Large intestine (tissue), 12 donors: Measurements from ENCODE around the gene BZW2. TPM values are rescaled to one million over a fixed set of nuclear protein-coding genes. Genes with fewer than 3 reads are reported as not detected.

Experiments
- DNase-seq, 2 donors: peaks; one replicate each; pipeline versions ENCODE4 v3.0.0 to v3.0.0-alpha.2; 2013
- H3K27ac ChIP-seq: one replicate; pipeline ENCODE4 v1.5.1; 2013; ENCODE audit warnings: low read length
- H3K27me3 ChIP-seq: 2 replicates; pipeline ENCODE4 v1.6.1; 2013; ENCODE audit warnings: low read length; ENCODE audit not compliant: control insufficient read depth, insufficient read depth
- H3K36me3 ChIP-seq: 2 replicates; pipeline ENCODE4 v1.6.1; 2013; ENCODE audit warnings: low read length; ENCODE audit not compliant: control insufficient read depth, insufficient read depth
- H3K4me1 ChIP-seq: one replicate; pipeline ENCODE4 v1.6.1; 2013; ENCODE audit warnings: low read length; ENCODE audit not compliant: control insufficient read depth, insufficient read depth
- H3K4me3 ChIP-seq: one replicate; pipeline ENCODE4 v1.5.1; 2013; ENCODE audit warnings: low read length
- H3K9me3 ChIP-seq: one replicate; pipeline ENCODE4 v1.6.1; 2013; ENCODE audit warnings: mild to moderate bottlenecking, low read depth, low read length, moderate library complexity; ENCODE audit not compliant: control insufficient read depth
- WGBS: methylation state at CpG from one replicate; pipeline ENCODE4 v1.1.5; 2013; ENCODE audit warnings: low lambda C conversion rate; ENCODE audit not compliant: insufficient coverage; 5-methylcytosine and 5-hydroxymethylcytosine counted together
- long read RNA-seq, 11 donors: transcript quantifications; one replicate each; lab custom pipeline, GENCODE V29; 2026
- polyA plus RNA-seq: library from polyadenylated mRNA; unstranded; fragments of 120-200 nt; gene quantifications from one replicate; pipeline ENCODE4 v1.2.1, GENCODE V29; 2013

The BZW2 gene
- 69.7 TPM for polyA plus RNA-seq
- long read RNA-seq, donor 1, transcript BZW2-201 (12 exons, 1,860 nt): major isoform, 15 of 19 reads
- long read RNA-seq, donor 1, partial matches to known transcripts: 0 of 19 reads
- long read RNA-seq, donor 1, other reads (novel, unspliced or antisense): 0 of 19 reads
- long read RNA-seq, donor 2, transcript BZW2-201 (12 exons, 1,860 nt): major isoform, 18 of 40 reads
- long read RNA-seq, donor 2, partial matches to known transcripts: 17 of 40 reads
- long read RNA-seq, donor 2, other reads (novel, unspliced or antisense): 0 of 40 reads
- long read RNA-seq, donor 3, transcript BZW2-207 (12 exons, 1,862 nt): minor isoform, 7 of 33 reads
- long read RNA-seq, donor 3, transcript BZW2-201 (12 exons, 1,860 nt): major isoform, 18 of 33 reads
- long read RNA-seq, donor 3, partial matches to known transcripts: 6 of 33 reads
- long read RNA-seq, donor 3, other reads (novel, unspliced or antisense): 0 of 33 reads
- long read RNA-seq, donor 4, partial matches to known transcripts: 0 of 2 reads
- long read RNA-seq, donor 4, other reads (novel, unspliced or antisense): 0 of 2 reads
- long read RNA-seq, donor 5, transcript BZW2-207 (12 exons, 1,862 nt): minor isoform, 7 of 15 reads
- long read RNA-seq, donor 5, transcript BZW2-201 (12 exons, 1,860 nt): major isoform, 8 of 15 reads
- long read RNA-seq, donor 5, partial matches to known transcripts: 0 of 15 reads
- long read RNA-seq, donor 5, other reads (novel, unspliced or antisense): 0 of 15 reads
- long read RNA-seq, donor 6, transcript BZW2-201 (12 exons, 1,860 nt): major isoform, 16 of 37 reads
- long read RNA-seq, donor 6, partial matches to known transcripts: 16 of 37 reads
- long read RNA-seq, donor 6, other reads (novel, unspliced or antisense): 0 of 37 reads
- long read RNA-seq, donor 7, transcript BZW2-201 (12 exons, 1,860 nt): major isoform, 5 of 1,444 reads
- long read RNA-seq, donor 7, partial matches to known transcripts: 1,422 of 1,444 reads
- long read RNA-seq, donor 7, other reads (novel, unspliced or antisense): 13 of 1,444 reads
- long read RNA-seq, donor 8, transcript BZW2-201 (12 exons, 1,860 nt): major isoform, 21 of 26 reads
- long read RNA-seq, donor 8, partial matches to known transcripts: 0 of 26 reads
- long read RNA-seq, donor 8, other reads (novel, unspliced or antisense): 0 of 26 reads
- long read RNA-seq, donor 9, transcript BZW2-201 (12 exons, 1,860 nt): major isoform, 14 of 24 reads
- long read RNA-seq, donor 9, transcript BZW2-207 (12 exons, 1,862 nt): minor isoform, 6 of 24 reads
- long read RNA-seq, donor 9, partial matches to known transcripts: 0 of 24 reads
- long read RNA-seq, donor 9, other reads (novel, unspliced or antisense): 0 of 24 reads
- long read RNA-seq, donor 10, transcript BZW2-201 (12 exons, 1,860 nt): major isoform, 23 of 31 reads
- long read RNA-seq, donor 10, transcript BZW2-207 (12 exons, 1,862 nt): minor isoform, 5 of 31 reads
- long read RNA-seq, donor 10, partial matches to known transcripts: 0 of 31 reads
- long read RNA-seq, donor 10, other reads (novel, unspliced or antisense): 0 of 31 reads
- long read RNA-seq, donor 11, transcript BZW2-201 (12 exons, 1,860 nt): major isoform, 22 of 25 reads
- long read RNA-seq, donor 11, partial matches to known transcripts: 0 of 25 reads
- long read RNA-seq, donor 11, other reads (novel, unspliced or antisense): 0 of 25 reads

- Histone ChIP-seq H3K36me3 (no peaks in the 10 kb centered on the region), H3K27me3 (no peaks in the 10 kb centered on the region), H3K27ac (peak within 1 kb of the TSS; percentile 97), H3K9me3 (no peaks in the 10 kb centered on the region), H3K4me1 (peaks cover 13% of the 10 kb centered on the region), H3K4me3 (peak within 1 kb of the TSS; percentile 97)
- DNase-seq: peak; percentile 96 to 97
- no CpG with 5 or more reads among the region's 73 CpGs for WGBS
Measured at GRCh38 chr7:16645593-16646471, at the start of gene BZW2, which contains the start of gene ANKMY2. Gene BZW2, plus strand, starts transcription at chr7:16646181. Its CDS starts 19,263 bp downstream, at chr7:16665444. Gene ANKMY2, minus strand, starts transcription at chr7:16645754. Its CDS starts 181 bp downstream, at chr7:16645573.

- no peaks in the 10 kb centered on the region for H3K9me3 ChIP-seq
- peaks cover 43% of the 10 kb centered on the region for H3K36me3 ChIP-seq
- no peak overlapping the region for H3K27ac ChIP-seq
- WGBS: no CpG with 5 or more reads among the region's 4 CpGs
- H3K4me1 ChIP-seq: peaks cover 12% of the 10 kb centered on the region
- no peak for DNase-seq
- H3K4me3 ChIP-seq: no peak overlapping the region
- H3K27me3 ChIP-seq: no peaks in the 10 kb centered on the region
Measured at GRCh38 chr7:16598015-16598414, 48.0 kb upstream of the BZW2 start.

- H3K27ac ChIP-seq: peak overlapping the region; percentile 63
- H3K9me3 ChIP-seq: no peaks in the 10 kb centered on the region
- peak in 1 of 2 donors; percentile 46 for DNase-seq
- WGBS: no CpG with 5 or more reads among the region's 7 CpGs
- H3K4me1 ChIP-seq: peaks cover 12% of the 10 kb centered on the region
- H3K36me3 ChIP-seq: peaks cover 60% of the 10 kb centered on the region
- no peak overlapping the region for H3K4me3 ChIP-seq
- no peaks in the 10 kb centered on the region for H3K27me3 ChIP-seq
Measured at GRCh38 chr7:16599860-16600259, 46.1 kb upstream of the BZW2 start.

GRCh38 chr7:16603633-16604032 lies 42.3 kb upstream of the BZW2 start:
- Histone ChIP-seq H3K9me3 (no peaks in the 10 kb centered on the region), H3K4me1 (peaks cover 6% of the 10 kb centered on the region), H3K27ac (no peak overlapping the region), H3K36me3 (peaks cover 72% of the 10 kb centered on the region), H3K27me3 (no peaks in the 10 kb centered on the region), H3K4me3 (no peak overlapping the region)
- no peak for DNase-seq

- peaks cover 69% of the 10 kb centered on the region for H3K36me3 ChIP-seq
- DNase-seq: no peak
Measured at GRCh38 chr7:16604054-16604453, 41.9 kb upstream of the BZW2 start.

GRCh38 chr7:16606704-16607103 lies 39.3 kb upstream of the BZW2 start:
- peaks cover 55% of the 10 kb centered on the region for H3K36me3 ChIP-seq
- H3K9me3 ChIP-seq: no peaks in the 10 kb centered on the region
- no CpG with 5 or more reads among the region's 3 CpGs for WGBS
- H3K4me3 ChIP-seq: no peak overlapping the region
- no peaks in the 10 kb centered on the region for H3K27me3 ChIP-seq
- H3K4me1 ChIP-seq: peaks cover 16% of the 10 kb centered on the region
- DNase-seq: no peak
- no peak overlapping the region for H3K27ac ChIP-seq

More at GRCh38 chr7:16604054-16604453, 41.9 kb upstream of the BZW2 start:
- WGBS: 100% methylated on average over 1 of the region's 3 CpGs
- Histone ChIP-seq H3K4me1 (peaks cover 6% of the 10 kb centered on the region), H3K27ac (no peak overlapping the region), H3K9me3 (no peaks in the 10 kb centered on the region), H3K27me3 (no peaks in the 10 kb centered on the region), H3K4me3 (no peak overlapping the region)

GRCh38 chr7:16609842-16610450 lies 36.0 kb upstream of the BZW2 start:
- H3K4me3 ChIP-seq: no peak overlapping the region
- H3K27me3 ChIP-seq: no peaks in the 10 kb centered on the region
- no CpG with 5 or more reads among the region's 4 CpGs for WGBS
- peaks cover 16% of the 10 kb centered on the region for H3K4me1 ChIP-seq
- peaks cover 40% of the 10 kb centered on the region for H3K36me3 ChIP-seq
- peak; percentile 68 to 87 for DNase-seq
- no peaks in the 10 kb centered on the region for H3K9me3 ChIP-seq
- peak overlapping the region; percentile 76 for H3K27ac ChIP-seq

GRCh38 chr7:16611711-16612110 lies 34.3 kb upstream of the BZW2 start:
- no peak overlapping the region for H3K27ac ChIP-seq
- no CpG with 5 or more reads among the region's 2 CpGs for WGBS
- peaks cover 16% of the 10 kb centered on the region for H3K4me1 ChIP-seq

More at GRCh38 chr7:16611711-16612110, 34.3 kb upstream of the BZW2 start:
- Histone ChIP-seq H3K27me3 (no peaks in the 10 kb centered on the region), H3K36me3 (peaks cover 47% of the 10 kb centered on the region), H3K4me3 (no peak overlapping the region), H3K9me3 (no peaks in the 10 kb centered on the region)
- DNase-seq: no peak
